Activated B cell treated with CpG ODN at 0.5 μM for 24 hours (primary cell): ENCODE data around the gene NAA60. TPM values are rescaled to one million over a fixed set of nuclear protein-coding genes. Genes with fewer than 3 reads are reported as not detected.
"Not testable (repeated sequence)": the region's sequence is repeated elsewhere in the genome, so short reads cannot be mapped to it uniquely, and the experiment has no call there.

Source experiments
- ATAC-seq: fragments of 200-7000 bp; cut with Tn5 transposase; one replicate; pipeline ENCODE4 v1.10.0; 2021; ENCODE audit warnings: low read depth, mild to moderate bottlenecking, moderate library complexity
- CTCF ChIA-PET: fragments of 350-600 bp; sonication (Branson Sonifier 250); formaldehyde crosslinking; loops from one replicate; lab custom pipeline; 2021; ENCODE audit warnings: antibody characterized with exemption; lab: Charles Lee
- POLR2A ChIA-PET: fragments of 350-600 bp; sonication (Branson Sonifier 250); formaldehyde crosslinking; loops from one replicate; lab custom pipeline; 2021; ENCODE audit warnings: antibody characterized with exemption; lab: Charles Lee
- DNase-seq: peaks from one replicate; pipeline ENCODE4 v3.0.0; 2022
- H3K27ac Mint-ChIP-seq: one replicate; pipeline ENCODE4 v1.8.0; 2020; ENCODE audit warnings: mixed read lengths
- H3K27me3 Mint-ChIP-seq: one replicate; pipeline ENCODE4 v1.8.0; 2021; ENCODE audit warnings: mixed read lengths
- H3K36me3 Mint-ChIP-seq: one replicate; pipeline ENCODE4 v1.8.0; 2021; ENCODE audit warnings: low read depth, mixed read lengths
- H3K4me1 Mint-ChIP-seq: one replicate; pipeline ENCODE4 v1.8.0; 2021; ENCODE audit warnings: mixed read lengths
- H3K4me3 Mint-ChIP-seq: one replicate; pipeline ENCODE4 v1.8.0; 2020; ENCODE audit warnings: mild to moderate bottlenecking, mixed read lengths
- H3K9me3 Mint-ChIP-seq: one replicate; pipeline ENCODE4 v1.8.0; 2020; ENCODE audit warnings: mixed read lengths
- intact Hi-C: fragments of 100-400 bp; cut with micrococcal nuclease; formaldehyde crosslinking; loops from one replicate; pipeline ENCODE4 v1.15.1; 2024
- total RNA-seq: library from RNA; stranded (reverse); gene quantifications from 2 replicates; pipeline ENCODE4 v1.2.3, GENCODE V29; 2022
- TF ChIP-seq, protein P1 (sequence below): fragments of 200-600 bp; IDR thresholded peaks from one replicate; pipeline ENCODE4 v1.8.0; 2022; ENCODE audit warnings: antibody characterized with exemption, mild to moderate bottlenecking

NAA60 gene
- total RNA-seq, 1 donor from 2014 or later: 48.0 TPM

DNA sequence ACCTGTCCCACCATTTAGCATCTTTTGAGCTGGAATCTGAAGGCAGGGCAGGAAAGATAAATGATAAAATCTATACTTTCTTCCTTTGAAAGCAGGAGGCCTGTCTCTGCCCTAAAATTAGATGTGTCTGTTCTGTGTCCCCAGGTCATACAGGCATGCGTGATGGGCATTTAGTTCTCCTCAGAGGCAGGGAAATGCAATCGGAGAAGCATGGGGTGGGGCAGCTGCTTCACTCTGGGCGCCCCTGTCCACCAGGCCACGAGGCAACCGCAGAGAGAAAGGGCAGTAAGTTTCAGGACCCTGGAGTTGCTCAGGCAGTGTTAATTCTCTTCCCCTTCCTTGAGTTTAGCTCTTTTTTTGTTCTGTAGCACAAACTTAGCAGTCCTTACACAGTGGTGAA is 82.5 kb downstream of the NAA60 start:
- TF ChIP-seq, protein P1, sequence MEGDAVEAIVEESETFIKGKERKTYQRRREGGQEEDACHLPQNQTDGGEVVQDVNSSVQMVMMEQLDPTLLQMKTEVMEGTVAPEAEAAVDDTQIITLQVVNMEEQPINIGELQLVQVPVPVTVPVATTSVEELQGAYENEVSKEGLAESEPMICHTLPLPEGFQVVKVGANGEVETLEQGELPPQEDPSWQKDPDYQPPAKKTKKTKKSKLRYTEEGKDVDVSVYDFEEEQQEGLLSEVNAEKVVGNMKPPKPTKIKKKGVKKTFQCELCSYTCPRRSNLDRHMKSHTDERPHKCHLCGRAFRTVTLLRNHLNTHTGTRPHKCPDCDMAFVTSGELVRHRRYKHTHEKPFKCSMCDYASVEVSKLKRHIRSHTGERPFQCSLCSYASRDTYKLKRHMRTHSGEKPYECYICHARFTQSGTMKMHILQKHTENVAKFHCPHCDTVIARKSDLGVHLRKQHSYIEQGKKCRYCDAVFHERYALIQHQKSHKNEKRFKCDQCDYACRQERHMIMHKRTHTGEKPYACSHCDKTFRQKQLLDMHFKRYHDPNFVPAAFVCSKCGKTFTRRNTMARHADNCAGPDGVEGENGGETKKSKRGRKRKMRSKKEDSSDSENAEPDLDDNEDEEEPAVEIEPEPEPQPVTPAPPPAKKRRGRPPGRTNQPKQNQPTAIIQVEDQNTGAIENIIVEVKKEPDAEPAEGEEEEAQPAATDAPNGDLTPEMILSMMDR: no peak
- H3K4me1 Mint-ChIP-seq: peaks cover 8% of the 10 kb centered on the region
- peaks cover 22% of the 10 kb centered on the region for H3K36me3 Mint-ChIP-seq
- H3K4me3 Mint-ChIP-seq: no peak overlapping the region
- DNase-seq (no peak), ATAC-seq (no peak)
- intact Hi-C loops: loop anchor here (2.0 to 5.0 kb wide), 4 partner anchors 53 to 729 kb away; partner anchors contain the start of genes CREBBP and SLX4
- CTCF ChIA-PET: interaction anchor here (1.1 to 2.6 kb wide), 3 partner anchors 10 to 728 kb away, joined by 3 to 7 read pairs (median 5); no protein-coding TSS in a partner anchor
- POLR2A ChIA-PET: no interaction called here
- H3K27me3 Mint-ChIP-seq: no peaks in the 10 kb centered on the region
- H3K27ac Mint-ChIP-seq: no peak overlapping the region
- no peaks in the 10 kb centered on the region for H3K9me3 Mint-ChIP-seq

DNA sequence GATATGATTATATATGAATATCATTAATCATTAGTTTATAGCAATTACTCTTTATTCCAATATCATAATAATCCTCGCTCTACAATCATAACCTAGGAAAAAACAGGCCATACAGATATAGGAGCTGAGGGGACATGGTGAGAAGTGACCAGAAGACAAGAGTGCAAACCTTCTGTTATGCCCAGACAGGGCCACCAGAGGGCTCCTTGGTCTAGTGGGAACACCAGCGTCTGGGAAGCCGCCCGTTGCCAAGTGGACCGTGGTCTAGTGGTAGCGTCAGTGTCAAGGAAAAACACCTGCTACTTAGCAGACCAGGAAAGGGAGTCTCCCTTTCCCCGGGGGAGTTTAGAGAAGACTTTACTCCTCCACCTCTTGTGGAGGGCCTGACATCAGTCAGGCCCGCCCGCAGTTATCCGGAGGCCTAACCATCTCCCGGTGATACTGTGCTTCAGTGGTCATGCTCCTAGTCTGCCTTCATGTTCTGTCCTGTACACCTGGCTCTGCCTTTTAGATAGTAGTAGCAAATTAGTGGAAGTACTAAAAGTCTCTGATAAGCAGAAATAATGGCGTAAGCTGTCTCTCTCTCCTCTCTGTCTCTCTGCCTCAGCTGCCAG is 83.8 kb downstream of the NAA60 start:
- H3K27ac Mint-ChIP-seq, POLR2A ChIA-PET, H3K4me1 Mint-ChIP-seq, ATAC-seq, H3K9me3 Mint-ChIP-seq, H3K4me3 Mint-ChIP-seq, H3K27me3 Mint-ChIP-seq: not testable (repeated sequence)
- H3K36me3 Mint-ChIP-seq: peaks cover 22% of the 10 kb centered on the region
- CTCF ChIA-PET: interaction anchor here (0.6 to 2.6 kb wide), 5 partner anchors 9 to 1013 kb away, joined by 3 to 7 read pairs (median 3); partner anchors contain the start of gene SLX4
- intact Hi-C loops: loop anchor here (1.0 to 5.0 kb wide), 7 partner anchors 51 to 727 kb away; partner anchors contain the start of genes CREBBP, DNASE1 and SLX4
- peak; percentile 44 for DNase-seq

DNA sequence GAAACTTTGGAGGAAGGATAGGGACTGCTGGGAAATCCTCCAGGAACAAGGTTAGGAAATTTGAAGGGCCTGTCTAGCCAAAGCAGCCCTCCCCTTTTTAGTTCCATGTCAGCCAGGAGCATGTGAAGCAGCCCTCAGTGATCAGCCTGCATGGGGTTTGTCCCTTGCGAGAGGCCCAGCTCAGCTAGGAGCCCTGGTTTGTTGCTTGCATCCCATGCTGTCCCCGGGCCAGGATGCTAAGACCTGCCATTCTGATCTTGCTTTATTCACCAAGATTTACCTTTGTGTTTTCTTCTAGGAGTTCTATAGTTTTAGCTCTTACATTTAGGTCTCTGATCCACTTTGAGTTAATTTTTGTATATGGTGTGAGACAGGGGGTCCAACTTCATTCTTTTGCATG is 84.9 kb downstream of the NAA60 start:
- ChIA-PET POLR2A (no interaction called here), CTCF (no interaction called here)
- no peak overlapping the region for H3K4me3 Mint-ChIP-seq
- intact Hi-C loops: loop anchor here (5.0 kb wide), 1 partner anchor 354 kb away; the partner anchor contains the start of gene CREBBP
- H3K4me1 Mint-ChIP-seq: peaks cover 8% of the 10 kb centered on the region
- ATAC-seq: no peak
- H3K9me3 Mint-ChIP-seq: no peaks in the 10 kb centered on the region
- TF ChIP-seq, protein P1: no peak
- no peak overlapping the region for H3K27ac Mint-ChIP-seq
- no peak for DNase-seq
- no peaks in the 10 kb centered on the region for H3K27me3 Mint-ChIP-seq
- H3K36me3 Mint-ChIP-seq: peaks cover 15% of the 10 kb centered on the region

DNA sequence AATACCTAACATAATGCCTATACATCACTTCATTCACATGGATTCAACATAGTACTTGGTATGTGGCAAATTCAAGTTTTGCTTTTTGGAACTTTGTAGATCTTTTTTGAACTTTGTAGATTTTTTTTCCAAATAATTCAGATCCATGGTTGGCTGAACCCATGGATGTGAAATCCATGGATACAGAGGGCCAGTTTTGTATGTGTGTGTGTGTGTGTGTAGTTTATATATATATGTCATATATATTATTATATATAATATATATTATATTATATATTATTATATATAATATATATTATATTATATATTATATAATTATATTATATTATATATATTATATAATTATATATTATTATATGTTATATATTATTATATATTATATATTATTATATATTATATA is 85.7 kb downstream of the NAA60 start:
- ATAC-seq (no peak), DNase-seq (no peak)
- ChIA-PET POLR2A (no interaction called here), CTCF (no interaction called here)
- Mint-ChIP-seq H3K27ac (no peak overlapping the region), H3K36me3 (peaks cover 16% of the 10 kb centered on the region), H3K4me3 (no peak overlapping the region), H3K9me3 (no peaks in the 10 kb centered on the region), H3K27me3 (no peaks in the 10 kb centered on the region), H3K4me1 (peaks cover 11% of the 10 kb centered on the region)
- TF ChIP-seq, protein P1: no peak
- intact Hi-C loops: loop anchor here (5.0 kb wide), 1 partner anchor 353 kb away; the partner anchor contains the start of gene CREBBP

- POLR2A ChIA-PET: no interaction called here
- Mint-ChIP-seq H3K4me1 (peaks cover 21% of the 10 kb centered on the region), H3K27ac (no peak overlapping the region), H3K36me3 (peaks cover 14% of the 10 kb centered on the region), H3K27me3 (no peaks in the 10 kb centered on the region), H3K4me3 (no peak overlapping the region), H3K9me3 (no peaks in the 10 kb centered on the region)
- TF ChIP-seq, protein P1: no peak
- DNase-seq (no peak), ATAC-seq (no peak)
- CTCF ChIA-PET: no interaction called here
- intact Hi-C loops: no loop called here
Observed at GRCh38 chr16:3530371-3530914, 87.0 kb downstream of the NAA60 start.
